ENCODE measurements around the gene BAHD1.

Gene BAHD1

DNA sequence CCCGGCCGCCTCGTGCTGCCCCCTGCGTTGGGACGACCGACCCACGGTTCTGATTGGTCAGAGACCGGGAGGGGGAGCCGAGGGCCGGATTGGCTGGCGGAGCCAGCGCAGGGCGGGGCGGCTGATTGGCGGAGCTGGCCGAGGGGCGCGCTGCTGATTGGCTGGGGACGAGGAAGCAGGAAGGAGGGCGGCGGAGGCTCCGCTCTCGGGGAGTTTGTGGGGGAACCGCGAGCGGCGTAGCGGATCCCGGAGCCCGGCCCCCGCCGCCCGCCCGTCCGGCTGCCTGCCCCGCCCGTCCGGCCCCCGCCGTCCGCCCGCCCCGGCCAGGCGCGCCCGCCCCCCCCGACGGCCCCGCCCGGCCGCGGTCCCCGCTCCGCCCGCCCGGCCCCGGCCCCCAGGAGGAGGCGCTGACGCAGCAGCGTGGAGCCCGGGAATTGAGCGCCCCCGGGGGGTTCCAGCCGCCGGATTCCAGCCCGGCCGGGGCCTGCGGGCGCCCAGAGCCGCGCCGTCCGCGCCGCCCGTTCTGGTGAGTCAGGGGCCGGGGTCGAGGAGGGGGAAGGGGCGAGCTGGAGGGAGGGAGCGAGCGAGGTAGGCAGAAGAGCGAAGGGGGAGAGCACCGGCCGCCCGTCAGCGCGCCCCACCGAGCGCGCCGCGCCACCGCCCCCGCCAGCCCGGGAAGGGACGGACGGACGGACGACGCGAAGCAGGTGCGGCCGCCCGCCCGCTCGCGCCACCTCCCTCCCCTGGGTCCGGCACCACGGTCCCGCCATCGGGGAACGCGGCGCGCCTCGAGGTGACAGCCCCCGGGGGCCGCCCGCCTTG is at the start of gene BAHD1:
TSS of gene BAHD1 (plus strand) at position 211 of the 822 bp plus-strand sequence. CDS start 17,512 bp downstream, outside the sequence.
- TF ChIP-seq, protein P1, sequence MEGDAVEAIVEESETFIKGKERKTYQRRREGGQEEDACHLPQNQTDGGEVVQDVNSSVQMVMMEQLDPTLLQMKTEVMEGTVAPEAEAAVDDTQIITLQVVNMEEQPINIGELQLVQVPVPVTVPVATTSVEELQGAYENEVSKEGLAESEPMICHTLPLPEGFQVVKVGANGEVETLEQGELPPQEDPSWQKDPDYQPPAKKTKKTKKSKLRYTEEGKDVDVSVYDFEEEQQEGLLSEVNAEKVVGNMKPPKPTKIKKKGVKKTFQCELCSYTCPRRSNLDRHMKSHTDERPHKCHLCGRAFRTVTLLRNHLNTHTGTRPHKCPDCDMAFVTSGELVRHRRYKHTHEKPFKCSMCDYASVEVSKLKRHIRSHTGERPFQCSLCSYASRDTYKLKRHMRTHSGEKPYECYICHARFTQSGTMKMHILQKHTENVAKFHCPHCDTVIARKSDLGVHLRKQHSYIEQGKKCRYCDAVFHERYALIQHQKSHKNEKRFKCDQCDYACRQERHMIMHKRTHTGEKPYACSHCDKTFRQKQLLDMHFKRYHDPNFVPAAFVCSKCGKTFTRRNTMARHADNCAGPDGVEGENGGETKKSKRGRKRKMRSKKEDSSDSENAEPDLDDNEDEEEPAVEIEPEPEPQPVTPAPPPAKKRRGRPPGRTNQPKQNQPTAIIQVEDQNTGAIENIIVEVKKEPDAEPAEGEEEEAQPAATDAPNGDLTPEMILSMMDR (IDR thresholded peaks at IDR 0.05) = peak; percentile 9; the same call in 1 of the 2 replicates

DNA sequence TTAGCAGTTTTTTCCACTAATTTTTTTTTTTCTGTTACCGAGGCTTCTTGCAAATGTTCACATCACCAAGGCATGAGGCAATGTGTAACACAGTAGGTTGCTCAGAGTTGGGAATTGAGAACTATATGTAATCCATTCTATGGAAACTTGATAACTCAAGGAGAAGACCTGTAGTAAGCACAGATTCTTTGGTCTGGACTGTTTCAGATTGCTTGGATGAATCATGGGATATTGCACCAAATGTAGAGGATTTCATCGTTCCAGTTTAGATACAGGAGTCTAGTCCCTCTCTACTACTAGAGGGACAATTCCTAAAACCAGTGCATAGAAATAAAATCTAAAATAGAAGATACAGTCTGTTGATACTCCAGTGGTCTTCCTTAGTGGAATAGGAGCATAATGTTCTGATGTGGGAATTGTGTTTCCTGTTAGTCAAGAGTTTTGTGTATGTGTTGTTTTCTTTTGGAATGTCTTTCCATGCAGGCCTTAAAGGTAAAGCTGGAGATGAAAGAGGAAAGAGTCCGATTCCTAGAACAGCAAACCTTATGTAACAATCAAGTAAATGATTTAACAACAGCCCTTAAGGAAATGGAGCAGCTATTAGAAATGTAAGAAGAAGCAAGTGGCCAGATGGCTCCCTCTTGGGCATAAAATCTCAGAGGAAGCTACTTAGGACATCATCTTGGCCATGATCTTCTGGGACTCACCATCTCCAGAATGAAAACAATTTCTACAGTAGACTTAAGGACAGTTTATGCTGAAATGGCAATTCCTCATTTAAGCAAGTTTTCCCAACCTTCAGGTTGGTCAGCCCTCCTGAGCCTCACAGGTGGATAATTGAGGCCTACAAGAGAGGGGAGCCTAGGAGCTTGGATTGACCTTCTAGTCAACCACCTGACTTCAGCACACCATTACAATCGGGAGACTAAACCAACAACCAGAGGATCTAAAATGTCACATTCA is 47.5 kb upstream of the BAHD1 start:
- TF ChIP-seq, protein P1 (IDR thresholded peaks at IDR 0.05) = no peak

DNA sequence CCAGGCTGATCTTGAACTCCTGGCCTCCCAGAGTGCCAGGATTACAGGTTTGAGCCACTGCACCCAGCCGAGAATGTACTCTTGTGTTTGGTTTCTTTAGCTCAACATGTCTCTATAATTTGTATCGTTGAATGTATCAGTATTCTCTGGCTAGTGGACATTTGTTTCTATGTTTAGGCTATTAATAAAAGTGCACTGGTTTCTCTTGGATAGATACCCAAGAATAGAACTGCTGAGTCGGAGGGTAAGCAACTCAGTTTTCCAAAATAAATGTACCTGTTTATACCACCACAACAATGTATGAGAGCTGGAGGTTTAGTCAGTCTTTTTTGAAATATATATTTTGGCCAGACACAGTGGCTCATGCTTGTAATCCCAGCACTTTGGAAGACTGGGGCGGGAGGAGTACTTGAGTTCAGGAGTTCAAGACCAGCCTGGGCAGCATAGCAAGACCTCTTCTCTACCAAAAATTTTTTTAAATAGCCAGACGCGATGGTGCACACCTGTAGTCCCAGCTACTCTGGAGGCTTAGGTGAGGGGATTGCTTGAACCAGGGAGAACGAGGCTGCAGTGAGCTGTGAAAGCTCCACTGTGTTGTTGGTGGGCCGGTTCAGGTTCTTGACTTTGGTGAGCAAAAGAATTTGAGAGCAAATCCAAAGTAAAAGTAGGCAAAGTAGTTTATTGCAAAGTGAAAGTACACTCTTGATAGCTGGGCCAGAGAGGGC is 42.9 kb upstream of the BAHD1 start:
- TF ChIP-seq, protein P1 (IDR thresholded peaks at IDR 0.05) = no peak

DNA sequence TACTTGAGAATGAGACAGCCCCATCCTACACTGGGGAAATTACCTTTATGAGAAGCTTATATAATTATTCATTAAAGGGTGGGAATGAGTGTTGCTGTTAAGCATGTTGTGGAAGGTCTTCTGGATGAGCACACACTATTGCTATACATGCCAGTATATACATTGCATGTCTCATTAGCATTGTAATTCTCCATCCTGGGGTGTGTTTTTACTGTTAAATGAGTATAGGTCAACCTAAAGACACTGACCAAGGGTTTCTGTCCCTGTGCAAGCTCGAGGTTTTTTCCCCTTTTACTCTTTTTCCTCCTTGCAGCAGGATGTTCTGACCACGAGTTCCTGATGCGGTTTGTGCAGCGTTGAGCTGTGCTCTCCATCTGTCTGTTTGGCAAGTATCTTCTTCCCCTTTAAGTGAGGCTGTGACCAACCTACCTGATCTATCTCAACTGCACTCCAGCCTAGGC is 42.3 kb upstream of the BAHD1 start:
- TF ChIP-seq, protein P1 (IDR thresholded peaks at IDR 0.05) = no peak

DNA sequence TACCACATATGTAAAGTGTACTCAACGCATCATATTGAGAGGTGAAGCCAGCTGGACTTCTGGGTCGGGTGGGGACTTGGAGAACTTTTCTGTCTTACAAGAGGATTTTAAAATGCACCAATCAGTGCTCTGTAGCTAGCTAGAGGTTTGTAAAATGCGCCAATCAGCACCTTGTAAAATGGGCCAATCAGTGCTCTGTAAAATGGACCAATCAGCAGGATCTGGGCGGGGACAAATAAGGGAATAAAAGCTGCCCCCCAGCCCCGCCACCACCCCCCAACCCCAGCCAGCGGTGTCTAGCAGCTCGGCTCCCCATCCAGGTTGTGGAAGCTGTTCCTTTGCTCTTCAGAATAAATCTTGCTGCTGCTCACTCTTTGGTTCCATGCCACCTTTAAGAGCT is 41.4 kb upstream of the BAHD1 start:
- TF ChIP-seq, protein P1 (IDR thresholded peaks at IDR 0.05) = no peak

DNA sequence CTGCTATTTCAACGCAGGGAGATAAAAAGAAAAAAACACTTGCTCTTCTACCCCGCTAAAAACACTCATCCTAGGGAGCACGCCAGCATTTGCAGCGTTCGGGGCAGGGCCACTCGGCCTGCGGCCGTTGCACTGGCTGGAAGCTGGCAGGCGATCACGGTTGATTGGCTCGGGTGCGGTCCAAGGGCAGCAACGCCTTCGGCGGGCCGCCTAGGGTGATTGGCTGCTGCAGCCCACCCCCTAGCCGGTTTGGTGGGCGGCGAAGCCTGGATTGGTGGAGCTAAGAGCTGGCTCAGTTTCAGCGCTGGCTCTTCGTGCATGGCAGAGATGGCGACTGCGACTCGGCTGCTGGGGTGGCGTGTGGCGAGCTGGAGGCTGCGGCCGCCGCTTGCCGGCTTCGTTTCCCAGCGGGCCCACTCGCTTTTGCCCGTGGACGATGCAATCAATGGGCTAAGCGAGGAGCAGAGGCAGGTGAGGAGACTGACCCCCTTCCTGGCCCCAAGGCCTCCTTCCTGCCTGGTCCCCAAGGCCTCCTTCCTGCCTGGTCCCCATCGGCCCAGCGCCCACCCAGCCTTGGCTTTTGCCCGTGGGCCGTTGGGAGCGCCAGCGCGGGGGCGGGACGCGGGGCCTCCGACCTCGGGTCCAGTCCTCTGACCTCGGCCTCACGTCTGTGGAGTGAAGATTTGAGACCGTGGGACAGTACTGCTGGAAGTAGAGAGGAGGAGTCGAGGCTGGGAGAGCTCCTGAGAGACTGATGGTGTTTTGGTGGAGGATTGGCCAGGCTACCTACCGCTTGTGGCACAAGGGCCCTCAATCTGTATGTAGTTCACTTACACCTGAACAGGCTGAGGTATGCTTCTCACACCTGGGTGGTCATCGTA is 35.0 kb upstream of the BAHD1 start, which contains the start of gene IVD:
TSS of gene IVD (plus strand) at position 295 of the 881 bp plus-strand sequence. CDS start at position 328, 33 bp downstream.
- TF ChIP-seq, protein P1 (IDR thresholded peaks at IDR 0.05) = no peak

Data from LNCAP (cell line).